ENCODE results near the gene CCDC71.
A peak's percentile ranks its signal among the peaks of the same experiment; 100 is the strongest.

CCDC71 gene

DNA sequence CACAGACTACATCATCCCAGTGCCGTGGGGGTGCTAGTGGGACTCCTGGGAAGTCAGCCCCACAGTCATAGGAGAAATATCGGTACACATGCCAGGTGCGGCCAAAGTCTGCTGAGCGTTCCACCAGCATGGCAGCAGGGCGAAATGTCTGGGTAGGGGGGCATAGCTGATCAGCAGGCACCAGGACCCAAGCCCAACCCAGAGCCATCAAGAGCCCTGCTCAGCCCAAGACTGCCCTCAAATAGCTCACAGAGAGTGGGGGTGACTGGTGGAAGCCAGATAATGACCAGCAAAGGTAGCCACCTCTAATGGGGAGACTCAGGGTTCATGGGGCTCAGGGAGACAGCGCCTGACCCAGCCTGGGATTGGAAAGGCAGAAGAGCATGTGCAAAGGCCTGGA, 34.6 kb downstream of the CCDC71 start:
- no peaks in the 10 kb centered on the region for H3K27me3 ChIP-seq (ENCODE audit: control insufficient read depth, insufficient read depth, low read length)
- no peak overlapping the region for H2AFZ ChIP-seq
- H3K9me3 ChIP-seq (ENCODE audit: control insufficient read depth, low read length), result no peaks in the 10 kb centered on the region
- peak overlapping the region; percentile 90 for H3K27ac ChIP-seq
- H3K4me3 ChIP-seq (ENCODE audit: low read depth, low read length), result peak overlapping the region; percentile 73
- H3K4me1 ChIP-seq, result peaks cover 15% of the 10 kb centered on the region
- no peaks in the 10 kb centered on the region for H3K36me3 ChIP-seq (ENCODE audit: control insufficient read depth, insufficient read depth, low read length)
- H3K4me2 ChIP-seq (ENCODE audit: low read length), result peak overlapping the region; percentile 92
- TF ChIP-seq, protein P1, sequence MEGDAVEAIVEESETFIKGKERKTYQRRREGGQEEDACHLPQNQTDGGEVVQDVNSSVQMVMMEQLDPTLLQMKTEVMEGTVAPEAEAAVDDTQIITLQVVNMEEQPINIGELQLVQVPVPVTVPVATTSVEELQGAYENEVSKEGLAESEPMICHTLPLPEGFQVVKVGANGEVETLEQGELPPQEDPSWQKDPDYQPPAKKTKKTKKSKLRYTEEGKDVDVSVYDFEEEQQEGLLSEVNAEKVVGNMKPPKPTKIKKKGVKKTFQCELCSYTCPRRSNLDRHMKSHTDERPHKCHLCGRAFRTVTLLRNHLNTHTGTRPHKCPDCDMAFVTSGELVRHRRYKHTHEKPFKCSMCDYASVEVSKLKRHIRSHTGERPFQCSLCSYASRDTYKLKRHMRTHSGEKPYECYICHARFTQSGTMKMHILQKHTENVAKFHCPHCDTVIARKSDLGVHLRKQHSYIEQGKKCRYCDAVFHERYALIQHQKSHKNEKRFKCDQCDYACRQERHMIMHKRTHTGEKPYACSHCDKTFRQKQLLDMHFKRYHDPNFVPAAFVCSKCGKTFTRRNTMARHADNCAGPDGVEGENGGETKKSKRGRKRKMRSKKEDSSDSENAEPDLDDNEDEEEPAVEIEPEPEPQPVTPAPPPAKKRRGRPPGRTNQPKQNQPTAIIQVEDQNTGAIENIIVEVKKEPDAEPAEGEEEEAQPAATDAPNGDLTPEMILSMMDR (IDR thresholded peaks at IDR 0.05), result no peak
- H3K9ac ChIP-seq, result no peak overlapping the region
- H3K79me2 ChIP-seq, result peaks cover 30% of the 10 kb centered on the region

DNA sequence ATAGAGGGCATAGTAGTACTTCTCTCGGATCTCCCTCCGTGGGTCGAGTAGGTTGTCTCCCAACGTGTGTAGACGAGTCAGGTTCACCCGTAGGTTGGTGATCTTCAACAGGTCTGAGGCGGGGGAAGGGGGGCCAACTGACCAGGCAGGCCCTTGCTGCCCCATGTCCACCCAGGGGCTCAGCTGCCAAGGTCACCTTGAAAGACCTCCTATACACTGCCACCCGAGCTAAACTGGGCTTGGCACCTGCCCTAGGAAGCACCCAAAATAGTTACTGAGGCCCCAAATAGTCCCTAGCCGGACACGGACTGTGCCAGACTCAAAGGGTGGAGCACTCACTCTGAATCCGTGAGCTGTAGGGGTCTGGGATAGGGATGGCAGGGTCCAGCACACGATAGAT, 35.1 kb downstream of the CCDC71 start:
- Histone ChIP-seq H3K9me3 (ENCODE audit: control insufficient read depth, low read length) (no peaks in the 10 kb centered on the region), H3K36me3 (ENCODE audit: control insufficient read depth, insufficient read depth, low read length) (no peaks in the 10 kb centered on the region), H3K27ac (no peak overlapping the region), H3K4me1 (peaks cover 15% of the 10 kb centered on the region), H2AFZ (no peak overlapping the region), H3K9ac (no peak overlapping the region), H3K79me2 (peaks cover 30% of the 10 kb centered on the region), H3K4me2 (ENCODE audit: low read length) (peak overlapping the region; percentile 92), H3K4me3 (ENCODE audit: low read depth, low read length) (no peak overlapping the region), H3K27me3 (ENCODE audit: control insufficient read depth, insufficient read depth, low read length) (no peaks in the 10 kb centered on the region)
- TF ChIP-seq, protein P1 (IDR thresholded peaks at IDR 0.05), result no peak

DNA sequence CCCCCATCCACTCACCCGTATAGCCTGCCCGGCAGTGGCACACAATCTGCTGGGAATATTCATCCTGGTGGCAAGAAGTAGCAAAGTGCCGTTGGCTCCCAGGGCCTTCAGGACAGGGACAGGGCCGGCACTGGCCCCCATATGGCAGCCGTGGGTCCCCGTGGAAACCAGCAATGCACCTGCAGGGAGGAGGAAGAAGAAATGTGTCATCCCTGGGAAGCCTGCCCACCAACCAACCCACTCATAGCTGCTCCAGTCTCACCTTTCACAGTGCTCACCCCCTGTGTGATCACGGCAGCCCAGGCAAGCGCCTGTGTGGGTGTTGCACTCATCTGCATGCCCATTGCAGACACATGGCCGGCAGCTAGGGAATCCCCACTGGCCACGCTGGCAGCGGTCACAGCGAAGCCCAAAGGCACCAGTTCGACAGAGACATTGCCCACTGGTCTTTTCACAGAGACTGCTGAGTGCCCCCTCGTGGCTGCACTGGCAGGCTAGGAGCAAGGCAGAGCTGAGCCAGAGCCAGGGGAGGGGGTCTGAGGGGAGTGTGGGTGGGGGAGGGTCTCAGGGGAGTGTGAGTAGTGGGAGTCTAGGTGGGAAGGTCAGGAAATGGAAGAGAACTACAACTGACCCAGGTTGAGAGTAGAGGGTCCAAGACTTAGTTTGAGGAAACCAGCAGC, 41.0 kb downstream of the CCDC71 start:
- no peak overlapping the region for H3K27ac ChIP-seq
- peaks cover 6% of the 10 kb centered on the region for H3K79me2 ChIP-seq
- H3K9ac ChIP-seq, result no peak overlapping the region
- TF ChIP-seq, protein P1 (IDR thresholded peaks at IDR 0.05), result no peak
- H3K4me2 ChIP-seq (ENCODE audit: low read length), result no peak overlapping the region
- peaks cover 3% of the 10 kb centered on the region for H3K4me1 ChIP-seq
- no peak overlapping the region for H3K4me3 ChIP-seq (ENCODE audit: low read depth, low read length)
- no peaks in the 10 kb centered on the region for H3K9me3 ChIP-seq (ENCODE audit: control insufficient read depth, low read length)
- no peaks in the 10 kb centered on the region for H3K36me3 ChIP-seq (ENCODE audit: control insufficient read depth, insufficient read depth, low read length)
- H3K27me3 ChIP-seq (ENCODE audit: control insufficient read depth, insufficient read depth, low read length), result no peaks in the 10 kb centered on the region
- no peak overlapping the region for H2AFZ ChIP-seq

DNA sequence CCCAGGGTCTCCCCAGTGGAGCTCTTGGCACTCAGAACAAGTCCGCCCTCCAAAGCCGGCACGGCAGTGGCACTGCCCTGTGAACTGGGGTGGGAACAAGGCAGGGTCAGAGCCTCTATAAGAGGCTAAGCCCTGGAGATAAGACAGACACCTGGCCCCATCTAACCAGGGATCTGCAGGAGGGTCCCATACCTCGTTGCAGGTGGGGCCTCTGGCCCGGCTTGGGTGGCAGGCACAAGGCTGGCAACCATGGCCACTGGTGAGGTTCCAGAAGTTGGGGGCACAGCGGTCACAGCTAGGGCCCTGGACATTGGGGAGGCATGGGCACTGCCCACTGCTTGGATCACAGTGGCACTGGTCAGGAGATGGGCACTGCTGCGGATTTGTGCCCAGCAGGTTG, 41.9 kb downstream of the CCDC71 start:
- Histone ChIP-seq H3K27ac (no peak overlapping the region), H2AFZ (no peak overlapping the region), H3K9ac (no peak overlapping the region), H3K27me3 (ENCODE audit: control insufficient read depth, insufficient read depth, low read length) (no peaks in the 10 kb centered on the region), H3K4me3 (ENCODE audit: low read depth, low read length) (no peak overlapping the region), H3K4me2 (ENCODE audit: low read length) (no peak overlapping the region), H3K4me1 (peaks cover 10% of the 10 kb centered on the region), H3K79me2 (peaks cover 8% of the 10 kb centered on the region), H3K9me3 (ENCODE audit: control insufficient read depth, low read length) (no peaks in the 10 kb centered on the region), H3K36me3 (ENCODE audit: control insufficient read depth, insufficient read depth, low read length) (no peaks in the 10 kb centered on the region)
- TF ChIP-seq, protein P1 (IDR thresholded peaks at IDR 0.05), result no peak

DNA sequence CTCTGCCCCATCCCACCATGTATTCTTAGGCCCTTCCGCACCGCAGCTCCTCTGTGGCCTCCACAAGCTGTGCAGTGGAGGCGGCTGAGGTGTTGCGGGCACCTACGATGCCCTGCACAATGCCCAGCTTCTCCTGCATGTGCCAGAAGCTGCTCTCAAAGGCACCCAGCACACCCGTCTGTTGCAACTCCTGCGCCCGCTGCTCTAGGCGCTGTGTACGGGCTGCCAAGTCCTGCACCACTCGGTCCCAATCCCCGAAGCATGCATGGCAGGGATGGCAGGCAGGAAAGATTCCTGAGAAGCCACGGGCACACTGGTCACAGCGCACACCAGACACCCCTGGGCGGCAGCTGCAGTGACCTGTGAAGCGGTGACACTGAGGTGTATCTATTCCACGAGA, 42.4 kb downstream of the CCDC71 start:
- H3K4me3 ChIP-seq (ENCODE audit: low read depth, low read length), result no peak overlapping the region
- no peaks in the 10 kb centered on the region for H3K36me3 ChIP-seq (ENCODE audit: control insufficient read depth, insufficient read depth, low read length)
- peaks cover 13% of the 10 kb centered on the region for H3K79me2 ChIP-seq
- no peak overlapping the region for H3K27ac ChIP-seq
- TF ChIP-seq, protein P1 (IDR thresholded peaks at IDR 0.05), result no peak
- no peaks in the 10 kb centered on the region for H3K9me3 ChIP-seq (ENCODE audit: control insufficient read depth, low read length)
- H2AFZ ChIP-seq, result no peak overlapping the region
- no peak overlapping the region for H3K9ac ChIP-seq
- H3K4me1 ChIP-seq, result peaks cover 15% of the 10 kb centered on the region
- no peaks in the 10 kb centered on the region for H3K27me3 ChIP-seq (ENCODE audit: control insufficient read depth, insufficient read depth, low read length)
- no peak overlapping the region for H3K4me2 ChIP-seq (ENCODE audit: low read length)

Data from parathyroid adenoma (tissue), 2 donors.